Hematopoietic multipotent progenitor cell treated with erythropoietin and hydrocortisone succinate and interleukin-3 and kit ligand, for 4 days (in vitro differentiated cells): ENCODE results near the gene ZGRF1.
A peak's percentile ranks its signal among the peaks of the same experiment; 100 is the strongest.
"Not testable (repeated sequence)": the region's sequence is repeated elsewhere in the genome, so short reads cannot be mapped to it uniquely, and the experiment has no call there.

Experiments used
- DNase-seq: peaks from one replicate; pipeline ENCODE4 v3.0.0-alpha.2; 2015

Gene ZGRF1

GRCh38 chr4:112557676-112558411 lies 78.9 kb downstream of the ZGRF1 start:
- DNase-seq, result no peak

- DNase-seq, result not testable (repeated sequence)
These were observed 82.4 kb downstream of the ZGRF1 start for GRCh38 chr4:112554271-112554670.

GRCh38 chr4:112552668-112553067 lies 84.0 kb downstream of the ZGRF1 start:
- DNase-seq, result no peak

- DNase-seq, result no peak
These were observed 86.0 kb downstream of the ZGRF1 start for GRCh38 chr4:112550728-112551127.

- DNase-seq, result no peak
These were observed 90.2 kb downstream of the ZGRF1 start for GRCh38 chr4:112546476-112546875.

- no peak for DNase-seq
These were observed 91.4 kb downstream of the ZGRF1 start for GRCh38 chr4:112545346-112545745.

GRCh38 chr4:112540695-112541094 lies 96.0 kb downstream of the ZGRF1 start:
- no peak for DNase-seq

GRCh38 chr4:112536123-112536522 lies 100.6 kb downstream of the ZGRF1 start:
- DNase-seq, result no peak

- no peak for DNase-seq
These were observed 104.4 kb downstream of the ZGRF1 start for GRCh38 chr4:112532267-112532666.

- no peak for DNase-seq
These were observed 105.6 kb downstream of the ZGRF1 start for GRCh38 chr4:112531146-112531545.

- no peak for DNase-seq
These were observed 110.6 kb downstream of the ZGRF1 start for GRCh38 chr4:112526061-112526460.

- DNase-seq, result peak; percentile 74
These were observed 112.8 kb downstream of the ZGRF1 start for GRCh38 chr4:112523764-112524505.

- DNase-seq, result peak; percentile 80
These were observed 113.5 kb downstream of the ZGRF1 start for GRCh38 chr4:112523008-112523721.

- not testable (repeated sequence) for DNase-seq
These were observed 114.3 kb downstream of the ZGRF1 start for GRCh38 chr4:112522431-112522830.

- DNase-seq, result no peak
These were observed 115.3 kb downstream of the ZGRF1 start for GRCh38 chr4:112521123-112522023.

- DNase-seq, result no peak
These were observed 116.0 kb downstream of the ZGRF1 start for GRCh38 chr4:112520598-112521122.

- DNase-seq, result no peak
These were observed 116.8 kb downstream of the ZGRF1 start for GRCh38 chr4:112519689-112520597.

- no peak for DNase-seq
These were observed 118.0 kb downstream of the ZGRF1 start for GRCh38 chr4:112518675-112519074.

- no peak for DNase-seq
These were observed 118.8 kb downstream of the ZGRF1 start for GRCh38 chr4:112517911-112518310.

- no peak for DNase-seq
These were observed 119.6 kb downstream of the ZGRF1 start for GRCh38 chr4:112517067-112517634.
